ENCODE measurements around the gene MAP6. TPM values are rescaled to one million over a fixed set of nuclear protein-coding genes. Genes with fewer than 3 reads are reported as not detected.

Gene MAP6
- total and polyA plus RNA-seq, 9 of the 15 experiments (the other 6 are each of a cell fraction or from before 2014, with no cell fraction given) = not detected

GRCh38 chr11:75558939-75559843 is 109.6 kb downstream of the MAP6 start (continued):
- no peak for TF ChIP-seq HSF4 (CRISPR knock-in tag; IDR thresholded peaks at IDR 0.05; ENCODE audit: borderline replicate concordance)
- TF ChIP-seq TAF9B (IDR thresholded peaks at IDR 0.05; ENCODE audit: partially characterized antibody) = peak; percentile 34
- TF ChIP-seq RBBP5 (IDR thresholded peaks at IDR 0.05; ENCODE audit: borderline replicate concordance, insufficient read depth, low read length, poor library complexity, severe bottlenecking) = no peak
- TF ChIP-seq MEF2A (IDR thresholded peaks at IDR 0.05; ENCODE audit: control insufficient read depth, low read depth, low read length) = no peak
- TF ChIP-seq TBP (optimal IDR thresholded peaks at IDR 0.05; ENCODE audit: low read depth, low read length) = peak; percentile 44
- TF ChIP-seq U2AF2 (optimal IDR thresholded peaks at IDR 0.05; ENCODE audit: low read depth, low read length) = no peak
- TF ChIP-seq PHF8 (IDR thresholded peaks at IDR 0.05; ENCODE audit: borderline replicate concordance, low read length) = peak; percentile 27; the same call in 1 of the 2 replicates
- peak; percentile 50; the same call in 1 of the 2 replicates for TF ChIP-seq MIER1 (IDR thresholded peaks at IDR 0.05; ENCODE audit: low read depth)
- peak; percentile 89 for TF ChIP-seq MAFG (tag; conservative IDR thresholded peaks at IDR 0.05)
- no peak for TF ChIP-seq HNRNPH1 (optimal IDR thresholded peaks at IDR 0.05; ENCODE audit: low read depth, low read length)
- TF ChIP-seq FOXK1 (CRISPR knock-in tag; IDR thresholded peaks at IDR 0.05; ENCODE audit: borderline replicate concordance) = no peak
- no peak for TF ChIP-seq BACH1 (tag; IDR thresholded peaks at IDR 0.05)
- no peak for TF ChIP-seq CUX1 (CRISPR knock-in tag; IDR thresholded peaks at IDR 0.05)
- peak; percentile 67 for TF ChIP-seq PHF21A (IDR thresholded peaks at IDR 0.05; ENCODE audit: borderline replicate concordance, low read depth)
- no peak for TF ChIP-seq ZNF263 (CRISPR knock-in tag; IDR thresholded peaks at IDR 0.05; ENCODE audit: borderline replicate concordance)
- no peak for TF ChIP-seq HOXB6 (CRISPR knock-in tag; IDR thresholded peaks at IDR 0.05; ENCODE audit: borderline replicate concordance)
- TF ChIP-seq SMARCA4 (IDR thresholded peaks at IDR 0.05) = peak; percentile 62; the same call in 1 of the 2 replicates
- TF ChIP-seq FOXA1 (IDR thresholded peaks at IDR 0.05; ENCODE audit: borderline replicate concordance) = no peak
- no peak for TF ChIP-seq SIX5 (IDR thresholded peaks at IDR 0.05; ENCODE audit: borderline replicate concordance in 1 of 2, insufficient read depth in 1 of 2, low read depth in 1 of 2, low read length in 2 of 2)
- TF ChIP-seq NCOA4 (IDR thresholded peaks at IDR 0.05; ENCODE audit: partially characterized antibody) = no peak
- TF ChIP-seq ZNF184 (CRISPR knock-in tag; IDR thresholded peaks at IDR 0.05) = no peak
- TF ChIP-seq POLR2AphosphoS2 (IDR thresholded peaks at IDR 0.05; ENCODE audit: low read length) = no peak

Measured in K562 (cell line).